ENCODE results near the gene LIF. TPM values are rescaled to one million over a fixed set of nuclear protein-coding genes. Genes with fewer than 3 reads are reported as not detected.
A peak's percentile ranks its signal among the peaks of the same experiment; 100 is the strongest.

Gene LIF
- polyA plus RNA-seq, 2 of the 4 experiments (the other 2 are of a cell fraction) = 40.7 to 54.5 TPM

DNA sequence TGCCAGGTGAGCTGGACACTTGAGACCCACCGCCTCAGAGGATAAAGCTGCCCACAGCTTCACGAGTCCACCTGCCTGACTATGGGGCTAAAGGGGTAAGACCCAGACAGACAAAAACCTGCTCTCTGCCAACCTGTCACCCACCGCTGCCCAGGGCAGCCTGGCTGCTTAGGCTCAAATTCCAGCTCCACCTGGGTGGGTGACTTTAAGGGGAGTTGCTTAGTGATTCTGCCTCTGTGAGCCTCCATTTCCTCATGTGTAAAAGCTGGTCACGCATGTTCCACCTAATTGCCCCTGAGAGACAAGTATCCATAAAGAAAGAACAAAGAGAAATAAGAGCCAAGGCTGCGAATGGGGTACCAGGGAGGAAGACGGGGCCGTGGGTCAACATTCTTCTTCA is 46.5 kb upstream of the LIF start (continued):
- TF ChIP-seq, protein P1, sequence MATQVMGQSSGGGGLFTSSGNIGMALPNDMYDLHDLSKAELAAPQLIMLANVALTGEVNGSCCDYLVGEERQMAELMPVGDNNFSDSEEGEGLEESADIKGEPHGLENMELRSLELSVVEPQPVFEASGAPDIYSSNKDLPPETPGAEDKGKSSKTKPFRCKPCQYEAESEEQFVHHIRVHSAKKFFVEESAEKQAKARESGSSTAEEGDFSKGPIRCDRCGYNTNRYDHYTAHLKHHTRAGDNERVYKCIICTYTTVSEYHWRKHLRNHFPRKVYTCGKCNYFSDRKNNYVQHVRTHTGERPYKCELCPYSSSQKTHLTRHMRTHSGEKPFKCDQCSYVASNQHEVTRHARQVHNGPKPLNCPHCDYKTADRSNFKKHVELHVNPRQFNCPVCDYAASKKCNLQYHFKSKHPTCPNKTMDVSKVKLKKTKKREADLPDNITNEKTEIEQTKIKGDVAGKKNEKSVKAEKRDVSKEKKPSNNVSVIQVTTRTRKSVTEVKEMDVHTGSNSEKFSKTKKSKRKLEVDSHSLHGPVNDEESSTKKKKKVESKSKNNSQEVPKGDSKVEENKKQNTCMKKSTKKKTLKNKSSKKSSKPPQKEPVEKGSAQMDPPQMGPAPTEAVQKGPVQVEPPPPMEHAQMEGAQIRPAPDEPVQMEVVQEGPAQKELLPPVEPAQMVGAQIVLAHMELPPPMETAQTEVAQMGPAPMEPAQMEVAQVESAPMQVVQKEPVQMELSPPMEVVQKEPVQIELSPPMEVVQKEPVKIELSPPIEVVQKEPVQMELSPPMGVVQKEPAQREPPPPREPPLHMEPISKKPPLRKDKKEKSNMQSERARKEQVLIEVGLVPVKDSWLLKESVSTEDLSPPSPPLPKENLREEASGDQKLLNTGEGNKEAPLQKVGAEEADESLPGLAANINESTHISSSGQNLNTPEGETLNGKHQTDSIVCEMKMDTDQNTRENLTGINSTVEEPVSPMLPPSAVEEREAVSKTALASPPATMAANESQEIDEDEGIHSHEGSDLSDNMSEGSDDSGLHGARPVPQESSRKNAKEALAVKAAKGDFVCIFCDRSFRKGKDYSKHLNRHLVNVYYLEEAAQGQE (IDR thresholded peaks at IDR 0.05) = no peak
- no peak for TF ChIP-seq CEBPB (IDR thresholded peaks at IDR 0.05)

DNA sequence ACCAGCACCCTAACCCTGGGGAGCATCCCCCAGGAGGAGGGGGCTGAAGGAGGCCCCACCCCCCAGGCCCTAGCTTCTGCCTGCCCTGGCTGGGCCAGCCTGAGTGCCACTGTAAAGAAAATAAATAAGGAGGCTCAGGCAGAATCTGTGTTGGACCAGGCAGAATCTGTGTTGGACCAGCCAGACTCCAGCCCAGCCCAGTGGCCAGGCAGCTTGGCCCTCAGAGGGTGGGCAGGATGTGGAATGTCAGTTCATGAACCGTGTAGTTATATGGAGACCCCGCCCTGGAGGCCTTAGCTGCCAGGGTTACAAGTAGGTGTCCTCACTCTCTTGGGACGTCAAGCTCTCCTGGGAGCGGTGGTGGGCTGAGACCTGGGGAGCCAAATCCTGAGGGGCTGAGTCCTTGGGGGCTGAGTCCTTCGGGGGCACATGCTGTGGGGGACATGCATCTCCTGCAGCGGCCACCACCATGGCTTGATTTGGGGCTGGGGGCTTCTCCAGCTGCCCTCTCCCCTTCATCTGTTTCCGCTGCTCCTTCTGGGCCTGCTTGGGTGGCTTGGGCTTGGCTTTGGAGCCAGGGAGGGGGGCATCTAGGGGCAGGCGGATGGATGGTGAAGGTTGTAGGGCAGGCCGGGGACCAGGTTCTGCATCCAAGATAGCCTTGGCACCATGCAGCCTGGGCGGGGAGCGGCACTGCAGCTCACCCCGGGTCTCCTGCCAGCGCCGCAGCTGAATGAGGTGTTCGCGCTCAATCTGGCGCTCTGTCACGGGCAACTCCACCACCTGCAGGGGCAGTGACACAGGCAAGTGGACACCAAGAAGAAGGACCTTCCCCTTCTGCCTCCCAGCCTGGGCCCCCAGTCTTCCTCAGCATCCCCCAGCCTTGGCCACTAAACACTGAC is 45.8 kb upstream of the LIF start:
- CTCF ChIA-PET = interaction anchor here (1.0 to 3.4 kb wide), 7 partner anchors 10 to 95 kb away, joined by 3 to 17 read pairs (median 4); partner anchors contain the start of genes RNF215 and TBC1D10A

DNA sequence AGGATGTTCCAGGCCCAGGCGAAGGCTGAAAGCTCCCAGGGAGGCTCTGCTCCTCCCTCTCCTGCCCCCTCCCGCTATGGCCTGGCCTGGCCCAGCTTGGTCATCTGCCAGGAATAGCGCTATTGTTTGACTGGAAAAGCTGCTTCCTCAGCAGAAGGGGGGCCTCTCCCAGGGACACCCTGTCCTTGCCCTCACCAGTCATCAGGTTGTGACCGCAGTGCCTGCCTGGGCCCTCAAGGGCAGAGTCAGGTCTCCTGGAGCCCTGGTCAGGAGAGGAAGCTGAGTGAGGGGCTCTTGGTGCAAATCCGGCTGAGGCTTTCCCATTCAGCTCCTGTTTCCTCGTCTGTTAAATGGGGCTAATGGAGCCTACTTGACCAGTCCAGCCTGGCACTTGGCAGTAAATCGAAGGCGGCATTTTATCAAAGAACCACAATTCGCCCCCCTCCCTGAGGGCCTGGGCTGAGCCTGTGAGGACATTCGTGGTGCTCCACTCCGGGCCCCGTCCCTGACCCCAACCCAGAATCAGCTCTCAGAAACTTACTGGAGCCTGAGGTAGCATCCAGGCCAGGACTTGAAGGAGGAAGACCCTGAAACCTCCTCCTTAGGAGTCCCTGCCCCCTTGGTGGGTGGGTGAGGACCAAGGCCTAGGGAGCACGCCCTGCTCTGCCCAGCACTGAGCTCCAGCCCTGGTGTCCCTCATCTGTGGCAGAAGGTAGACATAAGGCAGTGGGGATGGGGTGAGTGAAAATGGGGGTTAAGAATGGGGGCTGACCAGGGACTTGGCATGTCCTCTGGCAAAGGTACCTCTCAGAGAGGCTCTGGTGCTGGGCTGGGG is 44.7 kb upstream of the LIF start:
- ChIA-PET CTCF (interaction anchor here (1.0 to 3.4 kb wide), 9 partner anchors 11 to 666 kb away, joined by 3 to 17 read pairs (median 3); partner anchors contain the start of gene TBC1D10A), POLR2A (no interaction called here)
- H3K4me3 ChIP-seq = no peak overlapping the region
- H3K9me3 ChIP-seq = no peaks in the 10 kb centered on the region
- DNase-seq (ENCODE audit: low read depth in 1 of 2, low spot score in 1 of 2) (no peak), FAIRE-seq (no peak), ATAC-seq (no peak)
- TF ChIP-seq POLR2A (IDR thresholded peaks at IDR 0.05; ENCODE audit: low read length) (no peak), ZSCAN20 (CRISPR knock-in tag; IDR thresholded peaks at IDR 0.05) (no peak), GATA3 (IDR thresholded peaks at IDR 0.05; ENCODE audit: borderline replicate concordance) (no peak), KDM5A (IDR thresholded peaks at IDR 0.05) (no peak), HOXB5 (CRISPR knock-in tag; IDR thresholded peaks at IDR 0.05) (no peak), FOSB (CRISPR knock-in tag; IDR thresholded peaks at IDR 0.05) (no peak), HOXB13 (CRISPR knock-in tag; IDR thresholded peaks at IDR 0.05; ENCODE audit: low read depth) (no peak), NR3C1 (IDR thresholded peaks at IDR 0.05) (no peak), ZNF302 (CRISPR knock-in tag; IDR thresholded peaks at IDR 0.05) (no peak), MAFK (IDR thresholded peaks at IDR 0.05; ENCODE audit: partially characterized antibody) (no peak), EP300 (IDR thresholded peaks at IDR 0.05) (no peak), FOXS1 (CRISPR knock-in tag; IDR thresholded peaks at IDR 0.05) (no peak), ESRRA (IDR thresholded peaks at IDR 0.05; ENCODE audit: borderline replicate concordance, low read length) (no peak), CHD2 (IDR thresholded peaks at IDR 0.05; ENCODE audit: low read length, partially characterized antibody) (no peak), NPAS2 (CRISPR knock-in tag; IDR thresholded peaks at IDR 0.05; ENCODE audit: borderline replicate concordance) (no peak)
- TF ChIP-seq, protein P2, sequence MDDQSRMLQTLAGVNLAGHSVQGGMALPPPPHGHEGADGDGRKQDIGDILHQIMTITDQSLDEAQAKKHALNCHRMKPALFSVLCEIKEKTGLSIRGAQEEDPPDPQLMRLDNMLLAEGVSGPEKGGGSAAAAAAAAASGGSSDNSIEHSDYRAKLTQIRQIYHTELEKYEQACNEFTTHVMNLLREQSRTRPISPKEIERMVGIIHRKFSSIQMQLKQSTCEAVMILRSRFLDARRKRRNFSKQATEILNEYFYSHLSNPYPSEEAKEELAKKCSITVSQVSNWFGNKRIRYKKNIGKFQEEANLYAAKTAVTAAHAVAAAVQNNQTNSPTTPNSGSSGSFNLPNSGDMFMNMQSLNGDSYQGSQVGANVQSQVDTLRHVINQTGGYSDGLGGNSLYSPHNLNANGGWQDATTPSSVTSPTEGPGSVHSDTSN (IDR thresholded peaks at IDR 0.05) = no peak
- TF ChIP-seq, protein P3, sequence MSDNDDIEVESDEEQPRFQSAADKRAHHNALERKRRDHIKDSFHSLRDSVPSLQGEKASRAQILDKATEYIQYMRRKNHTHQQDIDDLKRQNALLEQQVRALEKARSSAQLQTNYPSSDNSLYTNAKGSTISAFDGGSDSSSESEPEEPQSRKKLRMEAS (IDR thresholded peaks at IDR 0.05) = no peak
- TF ChIP-seq, protein P4, sequence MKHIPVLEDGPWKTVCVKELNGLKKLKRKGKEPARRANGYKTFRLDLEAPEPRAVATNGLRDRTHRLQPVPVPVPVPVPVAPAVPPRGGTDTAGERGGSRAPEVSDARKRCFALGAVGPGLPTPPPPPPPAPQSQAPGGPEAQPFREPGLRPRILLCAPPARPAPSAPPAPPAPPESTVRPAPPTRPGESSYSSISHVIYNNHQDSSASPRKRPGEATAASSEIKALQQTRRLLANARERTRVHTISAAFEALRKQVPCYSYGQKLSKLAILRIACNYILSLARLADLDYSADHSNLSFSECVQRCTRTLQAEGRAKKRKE (CRISPR knock-in tag; IDR thresholded peaks at IDR 0.05; ENCODE audit: low read depth) = no peak
- peaks cover 31% of the 10 kb centered on the region for H3K4me1 ChIP-seq
- H3K27ac ChIP-seq = peak overlapping the region in 1 of 2 experiments; percentile 57; a peak in 1 of 6 replicates
- WGBS (ENCODE audit: missing lambda C conversion rate) = 95% methylated on average over 8 of the region's 13 CpGs
- no peak overlapping the region for H3K4me2 ChIP-seq

More for the DNA sequence above, 45.8 kb upstream of the LIF start:
- FAIRE-seq (no peak), DNase-seq (ENCODE audit: low read depth in 1 of 2, low spot score in 1 of 2) (no peak), ATAC-seq (no peak)
- TF ChIP-seq HOXB13 (CRISPR knock-in tag; IDR thresholded peaks at IDR 0.05; ENCODE audit: low read depth) = no peak
- Histone ChIP-seq H3K9me3 (no peaks in the 10 kb centered on the region), H3K4me3 (no peak overlapping the region), H3K27ac (no peak overlapping the region), H3K4me1 (peaks cover 21% of the 10 kb centered on the region; the same call in 2 of the 3 replicates), H3K4me2 (no peak overlapping the region)
- POLR2A ChIA-PET = no interaction called here
- 94% methylated on average over 5 of the region's 18 CpGs for WGBS (ENCODE audit: missing lambda C conversion rate)

All from A549 (cell line).